HUES48 (cell line): Measurements from ENCODE around the gene UBA5.
"Not testable (repeated sequence)": the region's sequence is repeated elsewhere in the genome, so short reads cannot be mapped to it uniquely, and the experiment has no call there.

Experiments used
- H3K27ac ChIP-seq: one replicate; pipeline ENCODE4 v1.7.0; 2013; ENCODE audit warnings: low read depth, low read length, inconsistent platforms
- H3K27me3 ChIP-seq: 2 replicates; pipeline ENCODE4 v1.6.1; 2013; ENCODE audit warnings: mild to moderate bottlenecking, low read length; ENCODE audit not compliant: control insufficient read depth, insufficient read depth
- H3K36me3 ChIP-seq: 2 replicates; pipeline ENCODE4 v1.6.1; 2013; ENCODE audit warnings: low read length; ENCODE audit not compliant: control insufficient read depth, insufficient read depth
- H3K4me1 ChIP-seq: 2 replicates; pipeline ENCODE4 v1.6.1; 2013; ENCODE audit warnings: mild to moderate bottlenecking, low read length; ENCODE audit not compliant: control insufficient read depth, insufficient read depth
- H3K4me3 ChIP-seq: 2 replicates; pipeline ENCODE4 v1.5.1; 2013; ENCODE audit warnings: mild to moderate bottlenecking, low read depth, low read length
- H3K9ac ChIP-seq: 2 replicates; pipeline ENCODE4 v1.6.1; 2013; ENCODE audit warnings: mild to moderate bottlenecking, low read depth, low read length, moderate library complexity
- H3K9me3 ChIP-seq: 2 replicates; pipeline ENCODE4 v1.6.1; 2013; ENCODE audit warnings: low read length; ENCODE audit not compliant: control insufficient read depth, insufficient read depth

Gene UBA5

GRCh38 chr3:132629928-132630327 lies 30.2 kb upstream of the UBA5 start:
- Histone ChIP-seq H3K27ac (no peak overlapping the region), H3K9ac (no peak overlapping the region)

GRCh38 chr3:132630612-132631011 lies 29.5 kb upstream of the UBA5 start:
- Histone ChIP-seq H3K9me3 (no peaks in the 10 kb centered on the region), H3K4me1 (no peaks in the 10 kb centered on the region), H3K27me3 (no peaks in the 10 kb centered on the region), H3K27ac (no peak overlapping the region), H3K36me3 (peaks cover 25% of the 10 kb centered on the region), H3K4me3 (no peak overlapping the region), H3K9ac (no peak overlapping the region)

More at GRCh38 chr3:132629928-132630327, 30.2 kb upstream of the UBA5 start:
- H3K4me3 ChIP-seq, result no peak overlapping the region
- no peaks in the 10 kb centered on the region for H3K9me3 ChIP-seq
- peaks cover 25% of the 10 kb centered on the region for H3K36me3 ChIP-seq
- no peaks in the 10 kb centered on the region for H3K4me1 ChIP-seq
- H3K27me3 ChIP-seq, result no peaks in the 10 kb centered on the region

- Histone ChIP-seq H3K4me1 (no peaks in the 10 kb centered on the region), H3K4me3 (no peak overlapping the region), H3K9me3 (no peaks in the 10 kb centered on the region), H3K27ac (no peak overlapping the region), H3K27me3 (no peaks in the 10 kb centered on the region), H3K9ac (no peak overlapping the region), H3K36me3 (peaks cover 12% of the 10 kb centered on the region)
Measured at GRCh38 chr3:132635052-132635451, 25.1 kb upstream of the UBA5 start.

DNA sequence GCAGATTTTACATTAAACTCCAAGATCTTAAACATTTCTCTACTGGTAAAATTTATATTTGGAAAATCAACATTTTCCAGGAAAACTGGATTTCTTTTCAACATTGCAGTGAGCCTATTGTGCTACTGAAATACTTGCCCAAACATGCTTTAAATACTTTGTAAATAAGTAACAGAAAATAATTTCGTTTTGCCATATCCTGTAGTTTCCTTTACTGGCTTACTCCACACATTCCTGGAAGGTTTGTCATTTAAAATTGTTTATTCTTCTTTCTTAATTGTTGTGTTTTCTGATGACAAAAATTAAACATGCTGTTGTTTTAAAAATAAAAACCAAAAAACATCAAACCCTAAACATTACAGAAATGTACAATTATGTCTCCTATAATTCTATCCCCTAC lies 22.5 kb upstream of the UBA5 start:
- Histone ChIP-seq H3K27ac (no peak overlapping the region), H3K36me3 (peaks cover 9% of the 10 kb centered on the region; the same call in 1 of the 2 replicates), H3K9me3 (no peaks in the 10 kb centered on the region), H3K9ac (no peak overlapping the region), H3K4me1 (no peaks in the 10 kb centered on the region), H3K27me3 (no peaks in the 10 kb centered on the region), H3K4me3 (no peak overlapping the region)

DNA sequence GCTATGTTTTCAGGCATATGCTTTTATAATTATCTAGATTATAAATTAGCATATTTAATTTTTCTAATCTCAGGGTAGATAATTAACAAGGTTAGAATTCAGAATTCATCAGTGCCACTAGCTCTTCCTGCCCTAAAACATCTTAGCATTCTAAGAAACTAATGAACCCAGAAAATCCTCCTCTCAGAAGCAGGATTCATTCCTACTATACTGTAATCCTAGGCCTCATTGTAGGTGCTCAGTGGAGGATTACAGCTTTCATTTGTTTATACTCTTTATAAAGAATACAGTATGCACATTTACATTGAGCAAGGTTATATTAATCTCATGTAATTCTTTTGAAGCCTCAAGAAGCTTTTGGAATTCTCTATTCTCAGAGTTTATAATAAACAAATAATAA lies 21.4 kb upstream of the UBA5 start:
- Histone ChIP-seq H3K27ac (no peak overlapping the region), H3K4me3 (no peak overlapping the region), H3K36me3 (peaks cover 9% of the 10 kb centered on the region; the same call in 1 of the 2 replicates), H3K9me3 (no peaks in the 10 kb centered on the region), H3K27me3 (no peaks in the 10 kb centered on the region), H3K9ac (no peak overlapping the region), H3K4me1 (no peaks in the 10 kb centered on the region)

DNA sequence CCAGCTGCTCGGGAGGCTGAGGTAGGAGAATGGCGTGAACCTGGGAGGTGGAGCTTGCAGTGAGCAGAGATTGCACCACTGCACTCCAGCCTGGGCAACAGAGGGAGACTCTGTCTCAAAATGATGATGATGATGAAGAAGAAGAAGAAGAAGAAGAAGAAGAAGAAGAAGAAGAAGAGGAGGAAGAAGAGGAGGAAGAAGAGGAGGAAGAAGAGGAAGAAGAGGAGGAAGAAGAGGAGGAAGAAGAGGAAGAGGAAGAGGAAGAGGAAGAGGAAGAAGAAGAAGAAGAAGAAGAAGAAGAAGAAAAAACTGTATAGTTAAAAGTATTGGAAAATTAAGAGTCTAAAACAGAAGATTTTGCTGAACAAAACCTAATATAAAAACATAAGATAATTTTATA lies 18.7 kb upstream of the UBA5 start:
- not testable (repeated sequence) for H3K36me3 ChIP-seq, H3K9me3 ChIP-seq, H3K9ac ChIP-seq, H3K4me3 ChIP-seq, H3K27me3 ChIP-seq, H3K4me1 ChIP-seq, H3K27ac ChIP-seq

- peaks cover 9% of the 10 kb centered on the region; the same call in 1 of the 2 replicates for H3K36me3 ChIP-seq
- H3K27me3 ChIP-seq, result no peaks in the 10 kb centered on the region
- no peak overlapping the region for H3K27ac ChIP-seq
- H3K9ac ChIP-seq, result no peak overlapping the region
- no peaks in the 10 kb centered on the region for H3K9me3 ChIP-seq
- no peaks in the 10 kb centered on the region for H3K4me1 ChIP-seq
- no peak overlapping the region for H3K4me3 ChIP-seq
Measured at GRCh38 chr3:132641837-132642538, 18.1 kb upstream of the UBA5 start.

DNA sequence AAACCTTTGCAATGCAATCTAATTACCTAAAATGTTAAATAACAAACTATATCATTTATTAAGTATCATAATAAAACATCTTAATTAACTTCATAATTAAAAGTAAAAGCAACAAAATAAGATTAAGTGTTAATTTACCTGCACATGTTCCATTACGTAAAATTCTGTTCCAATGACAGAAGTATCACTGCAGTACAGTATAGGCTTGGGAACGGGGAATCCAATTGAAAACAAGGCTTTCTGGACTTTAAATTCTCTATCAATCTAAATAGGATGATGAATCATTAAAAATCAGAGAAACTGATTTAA lies 17.6 kb upstream of the UBA5 start:
- H3K27me3 ChIP-seq, result no peaks in the 10 kb centered on the region
- no peaks in the 10 kb centered on the region for H3K9me3 ChIP-seq
- no peak overlapping the region for H3K9ac ChIP-seq
- no peak overlapping the region for H3K4me3 ChIP-seq
- H3K36me3 ChIP-seq, result peaks cover 9% of the 10 kb centered on the region; the same call in 1 of the 2 replicates
- no peaks in the 10 kb centered on the region for H3K4me1 ChIP-seq
- H3K27ac ChIP-seq, result no peak overlapping the region

- H3K9ac ChIP-seq, result no peak overlapping the region
- no peak overlapping the region for H3K27ac ChIP-seq
- peaks cover 9% of the 10 kb centered on the region; the same call in 1 of the 2 replicates for H3K36me3 ChIP-seq
- no peak overlapping the region for H3K4me3 ChIP-seq
- no peaks in the 10 kb centered on the region for H3K27me3 ChIP-seq
- H3K9me3 ChIP-seq, result no peaks in the 10 kb centered on the region
- H3K4me1 ChIP-seq, result no peaks in the 10 kb centered on the region
Measured at GRCh38 chr3:132643366-132643765, 16.8 kb upstream of the UBA5 start.

DNA sequence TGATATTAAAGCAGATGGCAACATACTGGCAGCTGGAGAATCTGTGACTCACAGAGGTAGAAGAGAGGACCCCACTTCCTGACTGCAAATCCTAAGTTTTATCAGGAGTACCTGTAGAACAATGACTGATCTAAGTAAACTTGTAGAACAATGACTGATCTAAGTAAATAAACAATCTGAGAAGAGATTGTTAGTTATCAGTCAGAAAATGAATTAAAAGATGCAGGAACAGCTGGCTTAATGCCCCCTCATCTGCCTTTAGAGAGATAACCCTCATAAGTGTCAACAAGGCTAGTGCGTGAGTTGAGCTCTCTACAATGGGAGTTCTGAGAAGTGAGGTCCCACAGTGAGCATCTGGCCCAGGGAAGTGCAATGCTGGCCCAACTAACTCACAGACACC lies 15.1 kb upstream of the UBA5 start:
- no peak overlapping the region for H3K4me3 ChIP-seq
- H3K9me3 ChIP-seq, result no peaks in the 10 kb centered on the region
- H3K27ac ChIP-seq, result no peak overlapping the region
- H3K9ac ChIP-seq, result no peak overlapping the region
- no peaks in the 10 kb centered on the region for H3K36me3 ChIP-seq
- no peaks in the 10 kb centered on the region for H3K27me3 ChIP-seq
- H3K4me1 ChIP-seq, result no peaks in the 10 kb centered on the region

GRCh38 chr3:132650153-132650552 lies 10.0 kb upstream of the UBA5 start:
- no peaks in the 10 kb centered on the region for H3K4me1 ChIP-seq
- H3K9ac ChIP-seq, result no peak overlapping the region
- no peaks in the 10 kb centered on the region for H3K27me3 ChIP-seq
- H3K9me3 ChIP-seq, result no peaks in the 10 kb centered on the region
- H3K4me3 ChIP-seq, result no peak overlapping the region
- no peak overlapping the region for H3K27ac ChIP-seq
- no peaks in the 10 kb centered on the region for H3K36me3 ChIP-seq
